ENCODE data around the gene BDH1.

Gene BDH1

DNA sequence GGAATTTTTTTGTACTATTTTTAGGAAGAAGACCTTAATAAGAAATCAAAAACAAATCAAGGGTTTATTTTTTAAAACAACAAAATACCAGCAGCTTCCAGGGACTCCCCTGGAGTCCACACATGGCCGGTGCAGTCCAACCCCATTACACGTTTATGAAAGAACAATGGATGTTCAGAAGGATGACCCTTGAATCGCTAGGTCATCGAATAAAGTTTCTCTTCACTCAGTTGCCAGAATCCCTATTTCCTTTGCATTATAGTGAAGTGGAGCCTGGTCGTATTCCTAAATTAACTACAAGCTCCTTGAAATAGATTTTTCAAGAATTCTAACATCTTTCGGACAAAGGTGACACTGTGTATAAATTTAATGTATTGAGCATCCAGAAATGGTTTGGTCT, 95.1 kb downstream of the BDH1 start:
- no peaks in the 10 kb centered on the region for H3K36me3 ChIP-seq (ENCODE audit: insufficient read depth, insufficient read length, low read length)
- TF ChIP-seq YY1 (IDR thresholded peaks at IDR 0.05; ENCODE audit: insufficient read depth, insufficient read length): no peak
- no peak for TF ChIP-seq ZNF274 (IDR thresholded peaks at IDR 0.05; ENCODE audit: low read depth, low read length)
- no peak for TF ChIP-seq SUZ12 (IDR thresholded peaks at IDR 0.05; ENCODE audit: extremely low read depth, insufficient read depth, insufficient read length)
- H3K27me3 ChIP-seq (ENCODE audit: insufficient read depth, insufficient read length): no peaks in the 10 kb centered on the region
- DNase-seq (ENCODE audit: low read depth, low spot score): no peak
- H3K4me1 ChIP-seq (ENCODE audit: insufficient read depth, insufficient read length): no peaks in the 10 kb centered on the region
- no peaks in the 10 kb centered on the region for H3K9me3 ChIP-seq (ENCODE audit: insufficient read depth, low read length)
- no peak overlapping the region for H3K4me3 ChIP-seq (ENCODE audit: insufficient read length, low read depth)
- no peak overlapping the region for H3K9ac ChIP-seq (ENCODE audit: insufficient read length, low read depth)

DNA sequence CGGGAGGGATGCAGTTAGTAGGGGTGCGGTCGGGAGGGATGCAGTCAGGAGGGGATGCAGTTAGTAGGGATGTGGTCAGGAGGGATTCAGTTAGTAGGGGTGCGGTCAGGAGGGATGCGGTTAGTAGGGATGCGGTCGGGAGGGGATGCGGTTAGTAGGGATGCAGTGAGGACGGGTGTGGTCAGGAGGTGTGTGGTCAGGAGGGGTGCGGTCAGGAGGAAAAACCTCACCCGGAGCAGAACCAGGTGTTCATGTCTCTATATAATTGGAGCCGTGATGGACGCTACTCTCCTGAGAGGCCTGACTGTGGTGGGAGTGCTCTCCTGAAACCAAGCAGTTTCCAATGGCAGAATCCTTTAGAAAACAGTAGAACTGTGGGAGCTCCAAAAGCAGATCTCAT, 95.8 kb downstream of the BDH1 start:
- no peak for TF ChIP-seq SUZ12 (IDR thresholded peaks at IDR 0.05; ENCODE audit: extremely low read depth, insufficient read depth, insufficient read length)
- no peak for TF ChIP-seq ZNF274 (IDR thresholded peaks at IDR 0.05; ENCODE audit: low read depth, low read length)
- TF ChIP-seq YY1 (IDR thresholded peaks at IDR 0.05; ENCODE audit: insufficient read depth, insufficient read length): no peak
- DNase-seq (ENCODE audit: low read depth, low spot score): no peak
- no peaks in the 10 kb centered on the region for H3K36me3 ChIP-seq (ENCODE audit: insufficient read depth, insufficient read length, low read length)
- H3K4me3 ChIP-seq (ENCODE audit: insufficient read length, low read depth): no peak overlapping the region
- no peaks in the 10 kb centered on the region for H3K9me3 ChIP-seq (ENCODE audit: insufficient read depth, low read length)
- no peaks in the 10 kb centered on the region for H3K4me1 ChIP-seq (ENCODE audit: insufficient read depth, insufficient read length)
- H3K9ac ChIP-seq (ENCODE audit: insufficient read length, low read depth): no peak overlapping the region
- peaks cover 2% of the 10 kb centered on the region for H3K27me3 ChIP-seq (ENCODE audit: insufficient read depth, insufficient read length)

Measured in NT2/D1 (cell line).